Raji (cell line): ENCODE data around the gene CPXM1.

Experiments
- POLR2A ChIP-seq: IDR thresholded peaks from 2 replicates; pipeline ENCODE4 v1.6.1; 2011; ENCODE audit warnings: low read depth, low read length, control low read depth; ENCODE audit not compliant: insufficient read depth

Gene CPXM1

GRCh38 chr20:2751347-2751877, 49.0 kb downstream of the CPXM1 start:
- TF ChIP-seq POLR2A: no peak

- TF ChIP-seq POLR2A: no peak
Observed at GRCh38 chr20:2750491-2751251, 49.8 kb downstream of the CPXM1 start.

DNA sequence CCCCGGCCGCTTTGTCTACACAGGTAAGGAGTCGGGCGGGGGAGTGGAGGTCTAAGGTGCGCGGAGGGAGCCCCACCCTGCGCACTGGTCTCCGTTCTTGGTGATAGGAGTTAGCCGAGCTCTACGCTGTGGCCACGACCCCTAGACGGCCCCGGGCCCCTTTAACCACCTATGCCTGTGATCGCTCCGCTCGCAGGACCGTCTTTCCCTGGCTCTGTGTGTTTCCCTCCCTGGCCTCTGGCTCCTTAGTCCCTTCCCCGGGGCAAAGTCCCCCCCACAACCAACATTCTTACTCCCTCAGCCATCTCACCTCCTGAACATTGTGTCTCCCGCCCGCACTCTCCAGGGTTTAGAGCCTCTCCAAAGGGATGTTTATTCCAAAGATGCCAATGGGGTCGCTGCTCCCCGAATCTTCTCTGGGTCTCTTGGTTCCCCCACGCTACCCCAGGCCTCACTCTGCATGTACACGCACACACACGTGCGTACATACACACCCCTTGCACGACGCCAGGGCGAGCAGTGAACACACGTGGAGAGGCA, 50.4 kb downstream of the CPXM1 start:
- TF ChIP-seq POLR2A: no peak

- no peak for TF ChIP-seq POLR2A
Observed at GRCh38 chr20:2749343-2749950, 51.0 kb downstream of the CPXM1 start.

GRCh38 chr20:2748551-2749342, 51.7 kb downstream of the CPXM1 start:
- TF ChIP-seq POLR2A: no peak

DNA sequence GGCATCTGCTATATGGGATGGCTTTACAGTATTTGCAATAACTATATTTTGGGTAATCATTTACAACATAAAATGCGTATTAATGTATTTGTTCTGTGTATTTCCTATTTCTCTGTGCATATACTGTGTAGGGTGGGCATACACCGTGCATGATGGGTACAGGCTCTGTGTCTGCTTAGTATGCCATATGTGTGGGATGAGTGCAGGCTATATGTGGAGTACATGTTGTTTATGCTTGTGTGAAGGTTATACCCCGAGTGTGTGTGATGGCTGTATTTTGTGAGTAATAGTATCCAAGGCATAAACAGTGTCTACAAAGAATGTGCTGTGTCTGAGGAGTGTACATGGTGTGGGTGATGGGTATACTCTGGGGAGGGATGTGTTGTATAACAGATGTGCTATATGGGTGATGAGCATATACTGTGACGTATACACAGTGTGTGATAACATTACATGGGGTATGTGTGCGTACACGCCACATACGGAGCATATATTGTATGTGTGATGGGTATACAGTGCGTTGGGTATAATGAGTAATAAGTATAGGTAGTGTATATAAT, 52.7 kb downstream of the CPXM1 start:
- TF ChIP-seq POLR2A: no peak

DNA sequence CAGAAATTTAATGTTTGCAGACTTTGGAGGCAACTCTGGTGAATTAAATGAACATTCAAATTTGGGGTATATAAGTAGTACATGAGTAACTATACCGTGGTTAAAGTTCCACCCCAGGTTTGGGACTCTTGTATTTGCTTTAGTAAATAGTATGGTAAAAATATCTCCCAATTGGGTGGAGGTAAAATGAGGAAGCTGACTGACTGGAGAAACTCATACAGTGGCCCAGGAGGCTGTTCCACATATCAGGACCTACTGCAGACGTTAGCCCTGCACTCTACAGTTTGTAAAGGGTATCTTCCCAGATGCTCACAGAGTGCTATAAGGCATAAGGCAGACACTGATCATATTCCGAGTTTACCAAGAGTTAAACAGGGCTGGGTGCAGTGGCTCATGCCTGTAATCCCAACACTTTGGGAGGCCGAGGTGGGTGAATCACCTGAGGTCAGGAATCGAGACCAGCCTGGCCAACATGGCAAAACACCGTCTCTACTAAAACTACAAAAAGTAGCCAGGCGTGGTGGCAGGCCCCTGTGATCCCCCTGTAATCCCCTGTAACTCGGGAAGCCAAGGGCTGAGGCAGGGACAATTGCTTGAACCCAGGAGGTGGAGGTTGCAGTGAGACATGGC, 53.7 kb downstream of the CPXM1 start:
- TF ChIP-seq POLR2A: no peak

DNA sequence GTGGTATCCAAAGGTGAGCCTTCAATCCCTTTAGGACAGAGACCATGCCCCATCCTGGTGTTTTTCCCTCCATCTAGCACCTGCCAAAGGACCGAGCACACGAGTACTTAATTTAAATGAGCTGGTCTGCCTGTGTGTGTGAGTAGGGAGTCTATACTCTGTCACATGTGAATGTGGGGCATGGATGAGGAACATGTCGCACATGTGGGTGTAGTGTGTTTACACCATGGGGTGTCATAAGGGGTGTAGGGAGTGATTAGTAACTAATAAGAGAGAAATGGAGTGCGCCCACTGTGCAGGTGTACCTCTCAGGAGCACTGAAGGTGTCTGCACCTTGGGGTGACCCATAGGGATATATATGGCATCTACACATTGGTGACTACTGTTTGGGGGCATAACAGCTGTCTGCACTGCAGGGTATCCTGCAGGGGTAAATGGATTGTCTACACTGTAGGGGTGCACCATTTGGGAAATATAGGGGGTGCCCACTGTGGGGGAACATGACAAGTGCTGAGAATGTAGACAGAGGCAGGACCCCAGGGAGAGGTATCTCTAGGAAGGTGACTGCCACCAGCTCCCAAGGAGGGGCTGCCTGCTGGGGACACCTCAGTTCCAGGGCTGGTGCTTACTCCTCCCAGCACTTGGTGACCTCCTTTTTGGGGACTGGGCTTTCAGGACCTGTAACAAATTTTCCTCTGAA, 54.3 kb downstream of the CPXM1 start:
- TF ChIP-seq POLR2A: no peak

DNA sequence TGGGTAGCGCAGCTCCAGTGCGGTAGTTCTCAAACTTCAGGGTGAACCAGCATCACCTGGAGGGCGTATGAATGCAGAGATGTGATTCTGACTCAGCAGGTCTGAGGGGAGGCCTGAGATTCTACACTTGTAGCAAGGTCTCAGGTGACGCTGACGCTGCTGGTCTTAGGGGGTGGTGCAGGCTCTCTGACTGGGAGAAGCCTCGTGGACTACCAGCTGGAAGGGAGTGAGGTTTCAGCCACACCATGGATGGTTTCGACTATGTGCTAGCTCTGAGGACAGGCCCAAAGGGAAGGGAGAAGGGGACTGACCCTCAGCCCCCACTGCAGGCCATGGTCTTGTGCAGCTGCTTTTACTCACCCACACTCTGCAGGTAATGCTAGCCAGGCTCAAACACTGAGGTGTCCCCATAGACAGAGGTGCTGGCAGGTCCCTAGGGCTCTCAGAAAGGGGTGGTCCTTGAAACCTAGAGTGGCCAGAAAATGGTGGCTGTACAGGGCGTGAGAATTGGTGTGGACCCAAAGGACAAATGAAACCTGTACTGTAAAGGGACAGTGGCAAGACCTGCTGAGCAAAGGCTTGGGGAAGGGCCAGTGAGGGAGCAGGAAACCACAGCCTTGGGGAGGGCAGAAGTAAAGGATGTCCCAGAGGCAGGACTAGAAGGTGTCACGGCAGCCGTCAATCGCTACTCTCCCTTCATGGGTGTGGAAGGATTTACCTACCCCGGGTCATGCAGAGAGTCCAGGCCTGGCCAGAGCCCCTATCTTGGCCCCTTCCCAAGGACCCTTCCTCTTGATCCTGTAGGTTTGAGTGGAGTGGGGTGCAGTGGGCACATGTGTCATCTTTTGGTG, 55.1 kb downstream of the CPXM1 start:
- no peak for TF ChIP-seq POLR2A
